ENCODE results near the gene SUPT3H.
"Not testable (repeated sequence)": the region's sequence is repeated elsewhere in the genome, so short reads cannot be mapped to it uniquely, and the experiment has no call there.

The SUPT3H gene

GRCh38 chr6:44935693-44936300 lies 441.9 kb downstream of the SUPT3H start:
- DNase-seq: no peak

DNA sequence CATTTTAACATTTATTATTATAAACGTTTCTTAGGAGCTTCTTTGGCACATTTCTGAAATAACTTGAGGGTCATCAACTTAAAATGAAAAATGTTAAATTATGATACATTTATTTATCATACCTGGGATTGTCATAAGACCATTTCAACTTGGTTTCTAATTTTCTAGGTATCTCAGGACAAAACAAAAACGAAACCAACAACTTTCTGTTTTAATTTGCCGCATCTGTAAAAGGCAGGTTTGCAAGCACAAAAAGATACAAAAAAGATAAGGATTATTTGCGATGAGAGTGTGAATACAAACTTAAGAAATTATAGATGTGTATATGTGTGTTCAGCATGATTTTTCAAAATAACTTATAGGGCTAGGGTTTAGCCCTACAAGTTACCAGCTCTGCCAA lies 444.6 kb downstream of the SUPT3H start:
- no peak for DNase-seq

DNA sequence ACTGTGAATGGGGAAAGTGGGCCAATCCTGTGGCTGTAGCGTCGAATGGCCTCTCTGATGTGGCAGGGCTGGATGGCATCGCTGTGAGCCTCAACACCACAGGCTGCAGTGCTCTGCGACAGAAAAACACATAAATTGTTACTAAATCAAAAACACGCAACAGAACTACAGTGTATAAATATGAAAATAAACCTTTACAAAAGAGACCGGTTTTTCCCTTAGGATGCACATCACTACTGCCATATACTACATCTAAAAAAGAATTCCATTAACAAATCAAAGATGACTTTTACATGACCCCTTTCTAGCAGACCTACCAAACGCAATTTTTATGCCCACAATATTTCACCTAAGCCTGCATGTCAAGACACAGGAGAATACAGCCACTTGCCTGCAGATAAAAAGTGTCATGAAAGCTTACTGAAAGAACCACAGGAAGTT lies 445.1 kb downstream of the SUPT3H start:
- no peak for DNase-seq

DNA sequence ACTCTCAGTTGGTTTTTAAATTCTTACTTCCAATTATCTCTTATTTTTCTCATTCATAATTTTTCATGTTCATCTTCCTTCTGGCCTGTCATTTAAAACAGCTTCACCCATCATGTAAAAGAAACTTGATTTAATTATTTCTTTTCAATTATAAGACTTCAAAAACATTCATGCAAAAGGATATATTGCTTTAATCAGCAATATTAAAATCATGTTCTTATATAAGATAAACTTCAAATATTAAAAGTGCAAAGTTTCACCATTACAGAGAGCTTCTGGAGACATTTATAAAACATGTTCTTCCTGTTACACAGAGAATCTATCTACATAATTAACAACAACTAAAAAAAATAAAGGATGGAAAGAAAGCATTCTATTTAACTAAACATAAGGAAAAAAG lies 446.3 kb downstream of the SUPT3H start:
- no peak for DNase-seq

DNA sequence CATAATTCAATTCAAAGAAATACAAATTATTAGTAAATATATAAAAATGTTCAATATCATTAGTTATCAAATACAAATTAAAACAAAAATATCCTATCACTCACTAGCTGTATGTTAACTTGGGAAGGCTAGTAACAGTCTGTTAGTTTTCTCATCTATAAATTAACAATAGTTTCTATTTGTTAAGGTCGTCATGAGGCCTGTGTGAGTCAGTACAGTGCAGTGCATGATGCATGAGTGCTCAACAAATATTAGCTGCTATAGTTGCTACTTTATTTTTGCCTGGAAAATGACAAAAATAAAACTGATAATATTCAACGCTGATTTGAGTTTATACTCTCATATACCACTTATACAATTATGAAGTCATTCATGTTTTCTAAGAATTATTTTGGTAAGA lies 451.2 kb downstream of the SUPT3H start:
- no peak for DNase-seq

DNA sequence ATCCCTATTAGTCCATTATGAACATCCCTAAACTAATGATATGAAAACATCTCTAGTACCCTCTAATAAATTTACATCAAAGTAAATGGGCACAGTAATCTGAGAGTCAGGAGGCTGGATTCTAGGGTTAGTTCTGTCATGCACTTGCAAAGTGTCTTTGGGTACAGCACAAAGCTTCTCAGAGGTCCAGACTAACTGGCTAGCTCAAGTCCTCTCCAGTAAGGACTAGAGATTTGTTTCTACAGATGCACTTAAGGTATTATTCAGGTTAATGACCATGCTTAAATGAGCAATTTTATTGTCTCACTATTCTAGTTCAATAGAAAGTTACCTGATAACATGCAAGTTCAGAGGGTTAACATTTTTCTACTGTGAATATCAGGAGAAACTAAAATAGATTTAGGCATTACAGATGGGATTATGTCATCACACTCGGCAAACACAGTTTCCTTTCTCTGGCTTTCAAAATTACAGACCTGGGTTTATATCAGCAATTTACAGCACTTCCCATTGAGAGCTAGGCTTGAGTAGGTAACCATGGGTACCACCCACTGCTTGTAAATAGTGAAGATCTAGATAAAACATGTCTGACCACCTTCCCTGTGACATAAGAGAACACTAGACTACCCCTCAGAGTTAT lies 452.5 kb downstream of the SUPT3H start:
- no peak for DNase-seq

DNA sequence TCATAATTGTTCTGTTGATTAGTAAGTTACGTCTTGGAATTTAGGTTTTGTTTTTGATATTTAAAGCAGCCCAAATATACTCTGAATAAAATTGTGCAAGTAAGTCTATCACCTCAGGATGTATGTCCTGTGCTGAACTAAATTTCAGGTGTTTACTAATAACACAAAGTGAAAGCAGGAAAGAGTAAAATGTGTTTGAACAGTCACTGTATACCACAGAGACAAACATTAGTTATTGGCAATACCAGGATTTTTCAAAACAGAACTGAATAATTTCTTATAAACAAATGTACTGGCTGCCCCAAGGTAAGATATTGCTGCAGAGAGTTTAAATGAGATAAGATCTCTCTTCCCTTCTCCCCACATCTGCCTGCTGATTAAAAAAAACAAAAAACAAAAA lies 454.3 kb downstream of the SUPT3H start:
- DNase-seq: no peak

GRCh38 chr6:44921798-44922197 lies 455.9 kb downstream of the SUPT3H start:
- DNase-seq: no peak

GRCh38 chr6:44920952-44921491 lies 456.7 kb downstream of the SUPT3H start:
- DNase-seq: no peak

GRCh38 chr6:44918671-44919296 lies 458.9 kb downstream of the SUPT3H start:
- DNase-seq: no peak

- no peak for DNase-seq
These were observed 460.3 kb downstream of the SUPT3H start for GRCh38 chr6:44917430-44917829.

- no peak for DNase-seq
These were observed 462.6 kb downstream of the SUPT3H start for GRCh38 chr6:44915111-44915510.

DNA sequence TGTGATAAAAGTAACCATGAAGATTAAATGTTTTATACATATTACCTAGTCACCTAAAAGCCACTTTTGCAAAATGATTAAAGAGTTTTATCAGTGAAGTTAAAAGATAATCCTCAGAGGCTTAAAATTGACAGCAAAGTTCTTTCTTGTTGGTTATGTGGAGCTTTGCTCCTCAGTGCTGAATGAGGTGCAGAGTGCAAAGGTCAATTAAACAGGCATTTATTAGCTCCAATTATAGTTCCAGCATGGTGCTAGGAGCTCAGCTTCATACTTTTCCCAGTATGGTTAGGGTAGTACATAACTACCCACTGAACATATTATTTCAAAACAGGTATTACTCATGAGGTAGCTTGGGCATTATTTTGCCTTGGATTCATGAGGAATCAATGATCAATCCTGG lies 463.6 kb downstream of the SUPT3H start:
- no peak for DNase-seq

- DNase-seq: no peak
These were observed 471.0 kb downstream of the SUPT3H start for GRCh38 chr6:44906761-44907160.

- not testable (repeated sequence) for DNase-seq
These were observed 477.4 kb downstream of the SUPT3H start for GRCh38 chr6:44900358-44900757.

DNA sequence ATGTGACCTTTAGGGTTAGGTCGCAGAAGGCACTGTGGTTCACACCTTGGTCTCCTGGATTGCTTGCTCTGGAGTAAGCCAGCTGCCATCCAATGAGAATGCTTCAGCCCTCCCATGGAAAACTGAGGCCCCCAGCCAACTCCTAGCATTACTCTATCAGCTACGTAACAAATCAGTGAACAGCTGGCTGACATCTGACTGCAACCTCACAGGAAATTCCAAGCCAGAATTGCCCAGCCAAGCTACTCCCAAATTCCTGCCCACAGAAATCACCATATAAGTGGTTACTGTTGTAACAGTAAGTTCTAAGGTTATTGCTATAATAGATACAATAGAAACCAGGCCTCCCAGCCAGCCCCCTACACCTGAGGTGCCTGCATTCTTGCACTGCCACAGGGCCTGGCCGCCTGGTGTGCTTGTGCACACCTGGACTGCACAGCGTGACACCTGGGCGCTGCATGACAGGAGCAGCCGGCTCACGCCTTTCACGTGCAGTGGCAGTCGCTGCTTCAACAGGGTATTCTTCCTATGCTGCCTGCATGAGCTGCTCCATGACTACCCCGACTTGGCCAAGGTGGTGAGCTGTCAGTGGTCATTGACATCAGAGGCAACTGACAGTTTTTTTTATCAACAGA lies 479.3 kb downstream of the SUPT3H start:
- no peak for DNase-seq

- DNase-seq: no peak
These were observed 480.4 kb downstream of the SUPT3H start for GRCh38 chr6:44897316-44897715.

GRCh38 chr6:44896701-44897100 lies 481.0 kb downstream of the SUPT3H start:
- no peak for DNase-seq

GRCh38 chr6:44892579-44892978 lies 485.2 kb downstream of the SUPT3H start:
- DNase-seq: no peak

DNA sequence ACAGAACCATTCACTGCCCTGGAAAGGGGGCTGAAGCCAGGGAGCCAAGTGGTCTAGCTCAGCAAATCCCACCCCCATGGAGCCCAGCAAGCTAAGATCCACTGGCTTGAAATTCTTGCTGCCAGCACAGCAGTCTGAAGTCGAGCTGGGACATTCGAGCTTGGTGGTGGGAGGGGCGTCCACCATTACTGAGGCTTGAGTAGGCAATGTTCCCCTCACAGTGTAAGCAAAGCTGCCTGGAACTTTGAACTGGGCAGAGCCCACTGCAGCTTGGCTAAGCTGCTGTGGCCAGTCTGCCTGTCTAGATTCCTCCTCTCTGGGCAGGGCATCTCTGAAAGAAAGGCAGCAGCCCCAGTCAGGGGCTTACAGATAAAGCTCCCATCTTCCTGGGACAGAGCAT lies 498.7 kb downstream of the SUPT3H start:
- DNase-seq: not testable (repeated sequence)

GRCh38 chr6:44876638-44877037 lies 501.1 kb downstream of the SUPT3H start:
- not testable (repeated sequence) for DNase-seq

- no peak for DNase-seq
These were observed 508.3 kb downstream of the SUPT3H start for GRCh38 chr6:44869321-44869897.

DNA sequence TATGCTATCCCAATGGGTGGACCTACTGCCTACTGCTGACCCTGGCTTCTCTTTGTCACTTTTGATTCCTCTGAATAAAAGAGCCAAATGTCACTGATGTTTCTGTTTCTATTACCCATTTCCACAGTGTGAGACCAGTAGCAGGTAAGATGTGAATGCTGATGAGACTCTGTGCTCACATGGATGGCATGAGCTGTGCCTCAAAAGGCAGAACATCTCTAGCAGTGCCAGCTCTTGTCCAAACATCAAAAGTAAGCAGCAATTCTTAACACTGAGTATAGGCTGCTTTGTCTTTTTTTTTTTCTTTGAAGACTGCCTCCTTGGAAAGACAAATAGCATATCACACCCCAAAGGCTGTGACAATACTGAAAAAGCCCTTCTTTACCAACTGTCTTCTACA lies 508.8 kb downstream of the SUPT3H start:
- no peak for DNase-seq

GRCh38 chr6:44868335-44868668 lies 509.4 kb downstream of the SUPT3H start:
- DNase-seq: no peak
